ENCODE data around the gene PHLPP1.

The PHLPP1 gene

DNA sequence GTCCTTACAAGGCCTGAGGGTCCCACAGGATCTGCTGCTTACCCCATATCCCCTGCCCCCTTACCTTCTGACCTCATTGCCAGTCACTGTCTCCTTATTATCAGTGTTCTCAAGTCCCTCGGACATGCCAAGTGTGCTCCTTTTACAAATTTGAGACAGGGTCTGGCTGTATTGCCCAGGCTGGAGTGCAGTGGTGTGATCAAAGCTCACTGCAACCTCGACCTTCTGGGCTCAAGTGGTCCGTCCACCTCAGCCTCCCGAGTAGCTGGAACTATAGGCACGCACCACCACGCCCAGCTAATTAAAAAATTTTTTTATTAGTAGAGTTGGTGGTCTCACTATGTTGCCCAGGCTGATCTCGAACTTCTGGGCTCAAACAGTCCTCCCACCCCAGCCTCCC lies 141.0 kb downstream of the PHLPP1 start:
- no peak for DNase-seq

DNA sequence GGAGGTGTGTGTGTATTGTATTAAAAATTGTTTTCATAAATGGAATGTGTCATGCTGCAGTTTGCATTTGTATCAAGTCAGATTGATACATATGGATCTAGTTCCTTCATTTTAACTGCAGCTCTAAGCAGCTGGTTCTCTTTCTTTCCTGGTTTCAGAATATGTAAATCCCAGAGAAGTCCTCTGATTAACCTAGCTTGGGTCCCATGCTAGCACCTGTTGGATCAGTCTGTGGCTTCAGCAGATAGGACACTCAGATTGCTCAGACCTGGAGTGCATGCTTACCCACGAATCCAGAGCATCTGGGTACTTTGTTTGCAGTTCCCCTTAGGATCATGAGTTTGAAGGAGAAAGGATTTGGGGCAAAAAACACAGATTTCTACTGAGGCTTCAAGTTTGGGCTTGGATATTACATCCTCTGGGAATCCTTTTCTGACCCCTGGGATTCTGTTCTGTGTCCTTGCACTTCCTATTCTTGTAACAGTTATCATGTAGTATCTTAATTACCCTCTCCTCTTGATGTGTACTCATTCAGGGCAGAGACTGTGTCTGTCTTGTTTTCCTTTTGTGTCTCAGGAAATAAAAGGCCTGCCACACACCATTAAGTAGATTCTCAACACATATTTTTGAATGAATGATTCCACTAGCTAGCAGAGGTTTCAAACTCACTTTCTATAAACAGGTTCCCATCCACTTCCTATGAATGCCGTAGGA lies 142.1 kb downstream of the PHLPP1 start:
- DNase-seq = no peak

- DNase-seq = no peak
These were observed 144.7 kb downstream of the PHLPP1 start for GRCh38 chr18:62860062-62860461.

DNA sequence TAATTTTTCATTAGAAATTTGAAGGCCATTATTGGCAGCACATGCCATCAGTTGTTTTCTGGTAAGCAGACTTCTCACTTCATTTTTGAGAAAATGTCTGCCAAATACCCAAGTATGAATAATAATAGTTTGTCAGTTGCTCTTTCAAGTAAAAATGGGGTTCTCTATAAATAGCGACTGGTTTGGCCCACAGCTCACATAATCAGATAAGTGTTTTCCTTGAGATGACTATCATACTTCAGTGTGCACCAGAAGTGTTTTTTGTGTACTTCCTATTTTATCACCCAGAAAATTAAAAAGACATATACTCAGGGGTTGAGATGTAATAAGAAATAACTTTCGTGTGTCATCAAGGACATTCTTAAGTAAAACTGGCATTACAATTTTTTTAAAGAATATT lies 147.1 kb downstream of the PHLPP1 start:
- DNase-seq = no peak

GRCh38 chr18:62863579-62864001 lies 148.2 kb downstream of the PHLPP1 start:
- no peak for DNase-seq

DNA sequence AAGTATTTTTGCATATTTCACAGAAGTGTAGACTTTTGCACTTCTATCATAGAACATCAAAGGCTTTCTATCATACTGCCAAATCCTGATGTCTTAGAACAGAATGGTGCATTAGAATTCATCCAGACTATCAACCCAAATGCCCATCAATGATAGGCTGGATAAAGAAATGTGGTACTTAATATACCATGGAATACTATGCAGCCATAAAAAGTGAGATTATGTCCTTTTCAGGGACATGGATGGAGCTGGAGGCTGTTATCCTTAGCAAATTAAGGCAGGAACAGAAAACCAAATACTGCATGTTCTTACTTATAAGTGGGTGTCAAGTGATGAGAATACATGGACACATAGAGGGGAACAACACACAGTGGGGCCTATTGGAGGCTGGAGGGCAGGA lies 150.2 kb downstream of the PHLPP1 start:
- DNase-seq = no peak

DNA sequence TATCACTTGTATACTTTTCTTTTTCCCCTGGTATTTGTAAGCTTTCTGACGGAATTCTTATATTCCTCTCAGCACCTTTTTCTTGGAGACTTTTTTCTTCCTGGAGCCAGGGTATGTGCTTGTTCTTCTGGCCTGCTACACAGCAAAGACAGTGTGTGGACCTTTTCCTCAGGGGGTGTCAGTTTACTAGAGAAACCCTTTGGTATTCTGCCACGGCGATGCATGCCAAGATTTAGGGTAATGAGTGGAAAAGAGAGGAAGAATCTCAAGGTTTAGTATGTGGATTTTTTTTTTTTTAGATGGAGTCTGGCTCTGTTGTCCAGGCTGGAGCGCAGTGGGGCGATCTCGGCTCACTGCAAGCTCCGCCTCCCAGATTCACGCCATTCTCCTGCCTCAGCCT lies 152.2 kb downstream of the PHLPP1 start:
- DNase-seq = no peak

GRCh38 chr18:62868645-62869044 lies 153.3 kb downstream of the PHLPP1 start:
- DNase-seq = no peak

GRCh38 chr18:62870643-62871042 lies 155.3 kb downstream of the PHLPP1 start:
- DNase-seq = no peak

GRCh38 chr18:62875323-62875722 lies 160.0 kb downstream of the PHLPP1 start:
- no peak for DNase-seq

DNA sequence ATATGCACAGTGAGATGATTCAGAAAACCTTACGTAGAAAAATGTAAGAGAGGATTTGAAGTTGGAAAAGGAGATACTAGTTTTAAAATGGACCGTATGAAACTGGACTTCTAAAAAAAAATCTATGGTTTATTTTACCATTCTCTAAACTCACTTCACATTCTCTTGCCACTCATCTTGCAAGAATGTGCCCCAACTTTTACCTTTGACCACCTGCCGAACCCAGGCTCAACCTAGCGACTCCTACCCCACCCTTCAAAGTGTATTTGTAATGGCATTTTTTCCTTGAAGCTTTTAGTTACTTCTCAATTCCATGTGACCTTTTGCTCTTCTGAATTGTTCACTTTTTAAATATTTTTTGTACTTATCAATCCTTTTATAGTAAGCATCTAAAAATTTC lies 160.8 kb downstream of the PHLPP1 start:
- DNase-seq = no peak

GRCh38 chr18:62876828-62877227 lies 161.5 kb downstream of the PHLPP1 start:
- no peak for DNase-seq

DNA sequence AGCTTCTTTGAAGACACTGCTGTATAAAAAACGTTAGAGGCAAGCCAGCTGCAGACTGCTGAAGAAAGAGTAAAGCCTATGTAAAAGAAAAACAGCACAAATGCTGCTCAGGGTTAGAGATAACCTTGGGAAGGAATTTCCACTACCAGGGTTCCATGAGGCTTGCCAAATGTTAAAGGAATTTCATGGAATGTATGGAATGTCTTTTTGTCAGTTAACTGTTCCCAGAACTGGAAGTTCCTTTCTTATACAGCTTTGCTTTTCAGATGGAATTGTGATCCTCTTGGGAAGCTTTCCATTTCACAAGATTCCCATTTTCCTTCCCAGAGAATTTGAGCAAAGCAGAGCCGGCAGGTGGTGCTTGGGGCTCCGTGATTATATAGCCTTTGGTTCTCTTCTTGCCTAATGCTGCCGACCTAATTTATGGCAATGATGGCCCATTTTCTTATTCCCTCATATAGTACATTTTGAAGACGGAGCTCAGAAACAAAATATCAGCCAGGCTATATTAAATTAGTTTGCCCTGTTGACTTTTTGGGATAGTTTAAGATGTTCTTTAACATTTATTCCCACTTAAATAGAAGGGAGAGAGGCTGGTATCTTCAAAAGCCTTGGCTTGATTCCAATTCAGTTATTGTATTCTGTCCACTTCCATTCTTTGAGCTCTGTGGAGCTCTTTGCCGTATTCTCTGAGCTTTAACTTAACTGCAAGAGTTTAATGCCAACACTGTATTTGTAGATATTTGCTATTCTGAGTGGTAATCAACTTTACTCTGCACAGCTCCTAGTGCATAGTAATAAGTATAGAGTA lies 162.3 kb downstream of the PHLPP1 start:
- DNase-seq = no peak

DNA sequence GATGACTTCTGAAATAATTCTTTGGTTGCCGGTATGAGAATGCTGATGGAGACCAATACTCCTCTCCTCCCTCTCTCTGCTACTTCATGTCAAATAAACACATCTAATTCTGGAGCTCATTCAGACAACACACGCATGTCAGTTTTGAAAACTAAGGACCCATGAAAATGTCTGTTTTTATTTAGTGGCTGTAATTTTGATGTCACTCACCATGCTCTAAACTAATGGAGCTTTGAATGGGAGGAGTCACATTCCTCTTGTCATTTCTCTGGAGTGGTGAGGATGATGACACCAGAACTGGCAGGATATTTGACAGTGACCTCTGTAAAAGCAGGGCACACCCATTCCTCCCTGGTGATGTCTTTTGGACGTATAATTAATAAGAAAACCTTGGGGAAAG lies 163.0 kb downstream of the PHLPP1 start:
- DNase-seq = no peak

DNA sequence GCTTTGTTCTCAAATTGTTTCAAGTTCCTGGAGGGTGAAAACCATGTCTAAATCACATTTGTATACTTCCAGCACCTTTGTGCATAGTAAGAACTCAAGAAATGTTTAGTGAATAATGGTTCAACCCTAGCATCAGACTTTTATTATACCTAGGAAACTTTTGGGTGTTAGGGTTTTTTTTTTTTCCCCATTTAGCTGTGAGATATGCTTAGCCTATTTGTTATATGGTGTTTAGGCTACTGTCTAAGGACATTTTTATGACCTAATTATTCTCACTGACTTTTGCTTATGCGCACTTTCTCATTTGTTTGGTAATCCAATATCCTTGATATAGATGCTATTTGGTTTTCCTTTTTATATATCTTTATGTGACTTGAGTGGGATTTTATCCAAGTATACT lies 164.7 kb downstream of the PHLPP1 start:
- no peak for DNase-seq

- no peak for DNase-seq
These were observed 165.5 kb downstream of the PHLPP1 start for GRCh38 chr18:62880673-62881364.

- DNase-seq = no peak
These were observed 166.2 kb downstream of the PHLPP1 start for GRCh38 chr18:62881509-62882016.

DNA sequence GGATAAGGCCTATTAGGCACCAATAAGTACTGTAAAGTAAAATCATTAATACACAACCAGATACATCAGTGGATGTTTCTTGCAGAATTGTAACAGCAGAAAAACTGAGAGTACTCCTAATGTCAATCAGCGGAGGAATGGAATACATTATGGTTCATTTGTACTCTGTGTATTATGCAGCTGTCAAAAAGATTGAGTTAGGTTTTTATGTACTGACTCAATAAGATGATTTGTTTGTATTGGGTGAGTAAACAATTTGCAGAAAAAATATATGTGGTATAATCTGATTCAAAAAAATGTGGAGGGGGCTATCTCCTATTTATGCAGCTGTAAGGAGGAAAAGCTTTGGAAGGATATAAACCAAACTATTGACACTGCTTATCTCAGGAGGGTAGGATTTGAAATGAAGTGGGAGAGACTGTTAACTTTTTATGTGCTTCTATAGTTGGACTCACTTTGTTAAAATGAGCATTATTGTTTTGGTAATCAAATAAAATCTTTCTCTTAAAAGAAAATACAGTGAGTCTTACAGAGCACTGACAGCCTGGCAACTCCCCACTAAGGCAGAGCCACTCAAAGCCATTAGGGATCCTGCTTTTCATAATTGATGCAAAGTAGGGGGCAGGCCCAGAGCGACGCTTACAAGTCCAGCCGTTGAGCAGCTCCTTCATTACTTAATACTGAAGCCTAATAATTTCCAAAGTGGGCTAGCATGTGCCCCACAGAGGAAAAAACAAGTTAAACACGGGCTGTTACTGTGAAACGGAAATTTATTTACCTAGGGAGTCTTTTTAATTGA lies 168.8 kb downstream of the PHLPP1 start:
- no peak for DNase-seq

- no peak for DNase-seq
These were observed 170.5 kb downstream of the PHLPP1 start for GRCh38 chr18:62885804-62886203.

GRCh38 chr18:62894681-62895390 lies 179.5 kb downstream of the PHLPP1 start:
- no peak for DNase-seq

GRCh38 chr18:62897153-62897552 lies 181.8 kb downstream of the PHLPP1 start:
- no peak for DNase-seq

GRCh38 chr18:62898359-62898758 lies 183.0 kb downstream of the PHLPP1 start:
- no peak for DNase-seq
